GM10266 (cell line): ENCODE measurements around the gene EGR1.

Experiments
- DNase-seq: peaks from one replicate; pipeline ENCODE4 v3.0.0; 2012; ENCODE audit errors: extremely low spot score
- CTCF ChIP-seq: IDR thresholded peaks from 2 replicates; pipeline ENCODE4 v1.5.1; 2012; ENCODE audit warnings: mild to moderate bottlenecking, low read depth; ENCODE audit not compliant: control insufficient read depth, insufficient read depth; ENCODE audit errors: missing control alignments

The EGR1 gene

GRCh38 chr5:138466125-138466899 lies 1.0 kb downstream of the EGR1 start:
- DNase-seq = no peak
- no peak for TF ChIP-seq CTCF

GRCh38 chr5:138466900-138467710 lies 1.8 kb downstream of the EGR1 start:
- no peak for DNase-seq
- TF ChIP-seq CTCF = no peak

- no peak for TF ChIP-seq CTCF
- no peak for DNase-seq
Observed at GRCh38 chr5:138467711-138468132, 2.4 kb downstream of the EGR1 start.

DNA sequence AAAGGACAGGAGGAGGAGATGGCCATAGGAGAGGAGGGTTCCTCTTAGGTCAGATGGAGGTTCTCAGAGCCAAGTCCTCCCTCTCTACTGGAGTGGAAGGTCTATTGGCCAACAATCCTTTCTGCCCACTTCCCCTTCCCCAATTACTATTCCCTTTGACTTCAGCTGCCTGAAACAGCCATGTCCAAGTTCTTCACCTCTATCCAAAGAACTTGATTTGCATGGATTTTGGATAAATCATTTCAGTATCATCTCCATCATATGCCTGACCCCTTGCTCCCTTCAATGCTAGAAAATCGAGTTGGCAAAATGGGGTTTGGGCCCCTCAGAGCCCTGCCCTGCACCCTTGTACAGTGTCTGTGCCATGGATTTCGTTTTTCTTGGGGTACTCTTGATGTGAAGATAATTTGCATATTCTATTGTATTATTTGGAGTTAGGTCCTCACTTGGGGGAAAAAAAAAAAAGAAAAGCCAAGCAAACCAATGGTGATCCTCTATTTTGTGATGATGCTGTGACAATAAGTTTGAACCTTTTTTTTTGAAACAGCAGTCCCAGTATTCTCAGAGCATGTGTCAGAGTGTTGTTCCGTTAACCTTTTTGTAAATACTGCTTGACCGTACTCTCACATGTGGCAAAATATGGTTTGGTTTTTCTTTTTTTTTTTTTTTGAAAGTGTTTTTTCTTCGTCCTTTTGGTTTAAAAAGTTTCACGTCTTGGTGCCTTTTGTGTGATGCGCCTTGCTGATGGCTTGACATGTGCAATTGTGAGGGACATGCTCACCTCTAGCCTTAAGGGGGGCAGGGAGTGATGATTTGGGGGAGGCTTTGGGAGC lies 3.1 kb downstream of the EGR1 start:
- no peak for TF ChIP-seq CTCF
- no peak for DNase-seq

DNA sequence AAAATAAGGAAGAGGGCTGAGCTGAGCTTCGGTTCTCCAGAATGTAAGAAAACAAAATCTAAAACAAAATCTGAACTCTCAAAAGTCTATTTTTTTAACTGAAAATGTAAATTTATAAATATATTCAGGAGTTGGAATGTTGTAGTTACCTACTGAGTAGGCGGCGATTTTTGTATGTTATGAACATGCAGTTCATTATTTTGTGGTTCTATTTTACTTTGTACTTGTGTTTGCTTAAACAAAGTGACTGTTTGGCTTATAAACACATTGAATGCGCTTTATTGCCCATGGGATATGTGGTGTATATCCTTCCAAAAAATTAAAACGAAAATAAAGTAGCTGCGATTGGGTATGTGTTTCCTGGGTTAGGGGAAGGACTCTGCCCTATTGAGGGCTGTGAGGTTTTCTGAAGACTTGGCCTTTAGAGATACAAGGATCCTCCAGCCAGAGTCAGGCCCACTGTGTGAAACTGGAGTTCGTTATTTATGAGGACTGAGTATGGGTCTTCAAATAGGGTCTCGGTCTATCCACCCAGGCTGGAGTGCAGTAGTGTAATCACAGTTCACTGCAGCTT lies 3.8 kb downstream of the EGR1 start:
- TF ChIP-seq CTCF = no peak
- no peak for DNase-seq

DNA sequence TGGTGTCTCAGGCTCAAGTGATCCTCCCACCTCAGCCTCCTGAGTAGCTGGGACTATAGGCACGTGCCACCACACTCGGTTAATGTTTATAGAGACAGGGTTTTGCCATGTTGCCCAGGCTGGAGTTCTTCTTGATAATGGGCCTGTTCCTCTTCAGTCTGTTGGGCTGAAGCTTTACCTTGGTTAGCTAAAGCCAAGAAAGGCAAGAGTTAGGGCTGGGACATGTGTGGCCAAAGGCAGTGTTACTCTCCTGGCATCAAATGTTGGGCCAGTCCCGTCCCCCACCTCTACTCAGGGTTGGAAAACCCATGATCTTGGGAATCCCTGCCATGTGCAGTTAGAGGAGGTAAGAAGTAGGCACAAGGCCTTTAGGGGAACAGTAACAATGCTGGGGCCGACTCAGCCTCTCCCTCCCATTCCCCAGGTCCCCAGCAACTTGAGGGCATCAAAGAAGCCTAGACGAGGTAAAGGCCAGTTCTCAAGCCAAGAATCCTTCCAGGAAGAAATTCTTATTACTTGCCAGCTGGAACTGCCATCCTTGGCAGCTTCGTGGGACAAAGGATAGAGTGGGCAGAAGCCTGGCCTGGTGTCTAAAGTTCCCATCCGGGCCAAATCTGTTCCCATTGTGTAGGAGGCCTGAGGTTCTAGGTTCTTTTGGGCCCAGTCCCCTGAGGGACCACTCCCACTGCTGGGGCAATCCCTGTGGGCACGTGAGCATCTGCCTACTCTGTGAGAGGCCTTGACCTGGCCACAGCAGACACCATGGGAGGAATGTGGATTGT lies 4.5 kb downstream of the EGR1 start:
- DNase-seq = no peak
- TF ChIP-seq CTCF = no peak
